IMR-90 (cell line): Measurements from ENCODE around the gene NTM. TPM values are rescaled to one million over a fixed set of nuclear protein-coding genes. Genes with fewer than 3 reads are reported as not detected.

Source experiments
- ATAC-seq: fragments of 200-7000 bp; cut with Tn5 transposase; 2 replicates; pipeline ENCODE4 v1.9.1; 2020; ENCODE audit warnings: low read depth, mild to moderate bottlenecking, moderate library complexity
- BruUV-seq: library from RNA; stranded (reverse); fragments of 400-500 nt; replicated peaks from 2 replicates; lab custom pipeline; 2021; lab: Mats Ljungman, UMichigan
- CTCF ChIA-PET: fragments of 300-600 bp; formaldehyde crosslinking; extraction: SDS; loops from one replicate; lab custom pipeline; 2021; ENCODE audit warnings: antibody characterized with exemption; lab: Yijun Ruan, JAX
- POLR2A ChIA-PET: fragments of 300-600 bp; sonication (Branson Sonifier 250); formaldehyde crosslinking; loops from one replicate; lab custom pipeline; 2022; ENCODE audit warnings: antibody characterized with exemption; ENCODE audit not compliant: unreplicated experiment; lab: Charles Lee
- DNase-seq: peaks from one replicate; pipeline ENCODE4 v3.0.0; 2013
- H2AFZ ChIP-seq: replicated peaks from 2 replicates; pipeline ENCODE3; 2013; ENCODE audit warnings: low read length, mild to moderate bottlenecking; ENCODE audit not compliant: poor library complexity
- H2AK5ac ChIP-seq: 2 replicates; pipeline ENCODE4 v1.6.1; 2013; ENCODE audit warnings: low read depth, low read length, inconsistent platforms
- H2AK9ac ChIP-seq: replicated peaks from 2 replicates; pipeline ENCODE3; 2013; ENCODE audit warnings: mild to moderate bottlenecking, low read depth, low read length, moderate library complexity; ENCODE audit not compliant: poor library complexity
- H2BK120ac ChIP-seq: 2 replicates; pipeline ENCODE4 v1.6.1; 2013; ENCODE audit warnings: low read depth, low read length, inconsistent platforms
- H2BK15ac ChIP-seq: 3 replicates; pipeline ENCODE4 v1.6.1; 2013; ENCODE audit warnings: low read depth, low read length, inconsistent platforms
- H2BK20ac ChIP-seq: 2 replicates; pipeline ENCODE4 v1.6.1; 2013; ENCODE audit warnings: low read depth, mild to moderate bottlenecking, inconsistent platforms, low read length, moderate library complexity
- H2BK5ac ChIP-seq: 2 replicates; pipeline ENCODE4 v1.6.1; 2013; ENCODE audit warnings: mild to moderate bottlenecking, low read depth, low read length, inconsistent platforms; ENCODE audit not compliant: poor library complexity, severe bottlenecking
- H3K14ac ChIP-seq: replicated peaks from 2 replicates; pipeline ENCODE4 v1.6.1; 2013; ENCODE audit warnings: low read depth, low read length, inconsistent platforms
- H3K18ac ChIP-seq: 2 replicates; pipeline ENCODE4 v1.6.1; 2013; ENCODE audit warnings: low read depth, low read length, control low read depth
- H3K23ac ChIP-seq: 2 replicates; pipeline ENCODE4 v1.6.1; 2013; ENCODE audit warnings: low read depth, low read length, inconsistent platforms
- H3K27ac ChIP-seq: 2 replicates; pipeline ENCODE4 v1.5.1; 2013; ENCODE audit warnings: mild to moderate bottlenecking, control low read depth, low read length; ENCODE audit not compliant: insufficient read depth
- H3K27me3 ChIP-seq: 2 replicates; pipeline ENCODE4 v1.6.1; 2013; ENCODE audit warnings: low read length; ENCODE audit not compliant: control insufficient read depth, insufficient read depth
- H3K36me3 ChIP-seq: 2 replicates; pipeline ENCODE4 v1.6.1; 2013; ENCODE audit warnings: low read length, mixed read lengths; ENCODE audit not compliant: control insufficient read depth, insufficient read depth
- H3K4ac ChIP-seq: 2 replicates; pipeline ENCODE4 v1.6.1; 2013; ENCODE audit warnings: low read depth, low read length, inconsistent platforms
- H3K4me1 ChIP-seq: 2 replicates; pipeline ENCODE4 v1.6.1; 2013; ENCODE audit warnings: low read length, mixed read lengths; ENCODE audit not compliant: control insufficient read depth, insufficient read depth
- H3K4me2 ChIP-seq: 2 replicates; pipeline ENCODE4 v1.6.1; 2013; ENCODE audit warnings: low read depth, mild to moderate bottlenecking, control low read depth, low read length, moderate library complexity
- H3K4me3 ChIP-seq: 2 replicates; pipeline ENCODE4 v1.5.1; 2013; ENCODE audit warnings: low read depth, mild to moderate bottlenecking, control low read depth, low read length, moderate library complexity; ENCODE audit not compliant: insufficient read depth
- H3K56ac ChIP-seq: 2 replicates; pipeline ENCODE4 v1.6.1; 2013; ENCODE audit warnings: low read length, inconsistent platforms; ENCODE audit not compliant: insufficient read depth; ENCODE audit errors: extremely low read depth
- H3K79me1 ChIP-seq, 2 experiments: 2 replicates each; pipeline ENCODE4 v1.6.1; 2013; ENCODE audit warnings: low read length in 2 of 2, inconsistent platforms in 1 of 2, low read depth in 1 of 2
- H3K9ac ChIP-seq: 2 replicates; pipeline ENCODE4 v1.6.1; 2013; ENCODE audit warnings: low read depth, low read length, control low read depth
- H3K9me1 ChIP-seq: 2 replicates; pipeline ENCODE4 v1.6.1; 2013; ENCODE audit warnings: low read length, inconsistent platforms; ENCODE audit not compliant: insufficient read depth
- H3K9me3 ChIP-seq: 2 replicates; pipeline ENCODE4 v1.6.1; 2013; ENCODE audit warnings: low read length; ENCODE audit not compliant: control insufficient read depth, insufficient read depth
- H4K20me1 ChIP-seq: 2 replicates; pipeline ENCODE4 v1.6.1; 2013; ENCODE audit warnings: low read length, inconsistent platforms; ENCODE audit not compliant: insufficient read depth
- H4K5ac ChIP-seq: 2 replicates; pipeline ENCODE4 v1.6.1; 2013; ENCODE audit warnings: mild to moderate bottlenecking, low read depth, low read length, control low read depth
- H4K8ac ChIP-seq, 2 experiments: 2 replicates each; pipeline ENCODE4 v1.6.1; 2013; ENCODE audit warnings: low read depth in 2 of 2, low read length in 2 of 2, control low read depth in 1 of 2, inconsistent platforms in 1 of 2
- H4K91ac ChIP-seq: 2 replicates; pipeline ENCODE4 v1.6.1; 2013; ENCODE audit warnings: low read depth, low read length, inconsistent platforms; ENCODE audit not compliant: insufficient read depth
- CEBPB ChIP-seq: IDR thresholded peaks from 2 replicates; pipeline ENCODE4 v1.6.1; 2012; ENCODE audit warnings: low read depth, low read length, improper control_type of control experiment
- MXI1 ChIP-seq: IDR thresholded peaks from 2 replicates; pipeline ENCODE4 v1.6.1; 2012; ENCODE audit warnings: low read depth, mild to moderate bottlenecking, low read length, moderate library complexity, borderline replicate concordance
- RCOR1 ChIP-seq: IDR thresholded peaks from 2 replicates; pipeline ENCODE4 v1.6.1; 2012; ENCODE audit warnings: mild to moderate bottlenecking, low read length, improper control_type of control experiment; ENCODE audit not compliant: insufficient replicate concordance
- USF2 ChIP-seq: fragments of 150-350 bp; IDR thresholded peaks from 2 replicates; pipeline ENCODE4 v1.6.1; 2017; ENCODE audit warnings: mild to moderate bottlenecking, antibody characterized with exemption, low read length, low read depth
- WGBS, 2 experiments: methylation state at CpG; one replicate each; pipeline versions ENCODE4 v1.1.5 to v1.1.7; 2013; ENCODE audit warnings: missing lambda C conversion rate in 2 of 2; ENCODE audit not compliant: insufficient read length in 1 of 2; ENCODE audit errors: extremely low coverage in 2 of 2; 5-methylcytosine and 5-hydroxymethylcytosine counted together
- dilution Hi-C: fragments of 300-500 bp; cut with HindIII; formaldehyde crosslinking; loops from one replicate; pipeline ENCODE4 v1.14.3; 2018; ENCODE audit warnings: low sequenced_read_pairs; ENCODE audit not compliant: unreplicated experiment
- in situ Hi-C: fragments of 300-500 bp; cut with MboI; formaldehyde crosslinking; loops from 3 replicates; pipeline ENCODE4 v1.14.3; 2019; ENCODE audit warnings: low sequenced_read_pairs, inconsistent platforms, mixed read lengths
- intact Hi-C: fragments of 100-400 bp; cut with micrococcal nuclease; formaldehyde crosslinking; loops from 2 replicates; pipeline ENCODE4 v1.10.0; 2022
- polyA plus RNA-seq, 3 experiments: library from polyadenylated mRNA; depleted of rRNA; stranded (reverse); fragments of >200 nt; gene quantifications; 2 replicates each; pipeline ENCODE4 v1.2.3, GENCODE V29; 2012; ENCODE audit warnings: low replicate concordance in 1 of 3
- total RNA-seq: library from RNA; depleted of rRNA; stranded (reverse); fragments of >200 nt; gene quantifications from 2 replicates; pipeline ENCODE4 v1.2.3, GENCODE V29; 2012
- TF ChIP-seq, protein P1 (sequence below): fragments of 150-350 bp; IDR thresholded peaks from 2 replicates; pipeline ENCODE4 v1.6.1; 2016; ENCODE audit warnings: low read depth, mild to moderate bottlenecking, low read length, moderate library complexity, borderline replicate concordance

The NTM gene
- total and polyA plus RNA-seq, 2 of the 4 experiments (the other 2 are of a cell fraction): 19.5 to 25.5 TPM

- BruUV-seq: no TSS peak
- Histone ChIP-seq H3K9me1 (no peaks in the 10 kb centered on the region), H2AFZ (no peak overlapping the region), H4K91ac (no peak overlapping the region), H2BK5ac (no peak overlapping the region), H3K4ac (no peak overlapping the region), H4K8ac (no peak overlapping the region), H3K36me3 (no peaks in the 10 kb centered on the region), H3K14ac (no peak overlapping the region), H2BK15ac (no peak overlapping the region), H3K4me3 (no peak overlapping the region), H4K5ac (no peak overlapping the region), H3K56ac (no peak overlapping the region), H3K23ac (no peak overlapping the region), H3K18ac (no peak overlapping the region), H3K4me2 (no peak overlapping the region), H4K20me1 (no peaks in the 10 kb centered on the region), H2BK20ac (no peak overlapping the region), H3K79me1 (no peaks in the 10 kb centered on the region), H2AK5ac (no peak overlapping the region), H3K27me3 (0 out of 2 replicates have a peak, but pooled peaks cover 2% of the 10 kb centered on the region), H3K27ac (no peak overlapping the region), H2AK9ac (no peak overlapping the region), H3K9me3 (no peaks in the 10 kb centered on the region), H3K9ac (no peak overlapping the region), H2BK120ac (no peak overlapping the region), H3K4me1 (no peaks in the 10 kb centered on the region)
- no peak for DNase-seq
- intact Hi-C loops: no loop called here
- 20% methylated on average over 2 of the region's 5 CpGs; no CpG with 5 or more reads in 1 of the 2 experiments for WGBS, 2 experiments
- ChIA-PET POLR2A (no interaction called here), CTCF (no interaction called here)
- dilution Hi-C loops: no loop called here
- in situ Hi-C loops: no loop called here
- ATAC-seq: no peak
- TF ChIP-seq RCOR1: no peak
- TF ChIP-seq MXI1: no peak
- no peak for TF ChIP-seq CEBPB
- TF ChIP-seq, protein P1, sequence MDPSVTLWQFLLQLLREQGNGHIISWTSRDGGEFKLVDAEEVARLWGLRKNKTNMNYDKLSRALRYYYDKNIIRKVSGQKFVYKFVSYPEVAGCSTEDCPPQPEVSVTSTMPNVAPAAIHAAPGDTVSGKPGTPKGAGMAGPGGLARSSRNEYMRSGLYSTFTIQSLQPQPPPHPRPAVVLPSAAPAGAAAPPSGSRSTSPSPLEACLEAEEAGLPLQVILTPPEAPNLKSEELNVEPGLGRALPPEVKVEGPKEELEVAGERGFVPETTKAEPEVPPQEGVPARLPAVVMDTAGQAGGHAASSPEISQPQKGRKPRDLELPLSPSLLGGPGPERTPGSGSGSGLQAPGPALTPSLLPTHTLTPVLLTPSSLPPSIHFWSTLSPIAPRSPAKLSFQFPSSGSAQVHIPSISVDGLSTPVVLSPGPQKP: no peak
- no peak for TF ChIP-seq USF2
Measured at GRCh38 chr11:131561972-131562371, 191.6 kb downstream of the NTM start.
